ENCODE measurements around the gene CELF2. TPM values are rescaled to one million over a fixed set of nuclear protein-coding genes. Genes with fewer than 3 reads are reported as not detected.

CELF2 gene
- polyA plus RNA-seq, 1 experiment, result 24.7 TPM

DNA sequence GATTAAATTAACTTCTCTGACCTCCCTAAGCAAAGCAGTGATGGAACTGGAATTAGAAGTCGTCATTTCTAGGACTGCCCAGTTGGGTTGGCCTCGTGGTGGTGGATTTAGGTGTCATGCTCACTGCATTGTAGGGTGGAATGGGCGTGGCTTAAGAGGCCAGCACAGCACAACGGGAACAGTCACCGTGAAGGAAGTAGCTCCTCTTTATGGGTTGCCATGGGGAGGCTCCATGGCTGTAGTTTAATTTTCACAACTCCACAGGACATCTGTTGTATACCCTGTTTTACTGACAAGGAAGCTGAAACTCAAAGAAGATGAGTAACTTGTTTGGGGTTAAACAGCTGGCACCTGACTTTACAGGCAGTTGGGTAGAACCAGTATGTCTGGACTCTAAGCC lies 208.3 kb downstream of the CELF2 start:
- CTCF ChIA-PET, result no interaction called here

GRCh38 chr10:11227103-11227502 lies 209.4 kb downstream of the CELF2 start:
- Histone ChIP-seq H3K9me3 (ENCODE audit: control insufficient read depth, insufficient read depth, low read length) (no peaks in the 10 kb centered on the region; the same call in 1 of the 2 replicates), H3K4me3 (ENCODE audit: low read depth, low read length) (no peak overlapping the region), H3K27me3 (ENCODE audit: control insufficient read depth, insufficient read depth, low read length) (no peaks in the 10 kb centered on the region), H3K27ac (ENCODE audit: low read depth, low read length) (no peak overlapping the region)
- TF ChIP-seq, protein P1, sequence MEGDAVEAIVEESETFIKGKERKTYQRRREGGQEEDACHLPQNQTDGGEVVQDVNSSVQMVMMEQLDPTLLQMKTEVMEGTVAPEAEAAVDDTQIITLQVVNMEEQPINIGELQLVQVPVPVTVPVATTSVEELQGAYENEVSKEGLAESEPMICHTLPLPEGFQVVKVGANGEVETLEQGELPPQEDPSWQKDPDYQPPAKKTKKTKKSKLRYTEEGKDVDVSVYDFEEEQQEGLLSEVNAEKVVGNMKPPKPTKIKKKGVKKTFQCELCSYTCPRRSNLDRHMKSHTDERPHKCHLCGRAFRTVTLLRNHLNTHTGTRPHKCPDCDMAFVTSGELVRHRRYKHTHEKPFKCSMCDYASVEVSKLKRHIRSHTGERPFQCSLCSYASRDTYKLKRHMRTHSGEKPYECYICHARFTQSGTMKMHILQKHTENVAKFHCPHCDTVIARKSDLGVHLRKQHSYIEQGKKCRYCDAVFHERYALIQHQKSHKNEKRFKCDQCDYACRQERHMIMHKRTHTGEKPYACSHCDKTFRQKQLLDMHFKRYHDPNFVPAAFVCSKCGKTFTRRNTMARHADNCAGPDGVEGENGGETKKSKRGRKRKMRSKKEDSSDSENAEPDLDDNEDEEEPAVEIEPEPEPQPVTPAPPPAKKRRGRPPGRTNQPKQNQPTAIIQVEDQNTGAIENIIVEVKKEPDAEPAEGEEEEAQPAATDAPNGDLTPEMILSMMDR (IDR thresholded peaks at IDR 0.05; ENCODE audit: low read depth, low read length), result no peak
- CTCF ChIA-PET, result interaction anchor here (1.0 kb wide), 1 partner anchor 43 kb away, joined by 3 read pairs; no protein-coding TSS in a partner anchor
- POLR2A ChIA-PET, result no interaction called here
- DNase-seq (ENCODE audit: low read depth, low spot score), result no peak

More for the DNA sequence above, 208.3 kb downstream of the CELF2 start:
- no peak overlapping the region for H3K4me3 ChIP-seq (ENCODE audit: low read depth, low read length)
- no peaks in the 10 kb centered on the region; the same call in 1 of the 2 replicates for H3K9me3 ChIP-seq (ENCODE audit: control insufficient read depth, insufficient read depth, low read length)
- POLR2A ChIA-PET, result no interaction called here
- no peaks in the 10 kb centered on the region for H3K27me3 ChIP-seq (ENCODE audit: control insufficient read depth, insufficient read depth, low read length)
- no peak overlapping the region for H3K27ac ChIP-seq (ENCODE audit: low read depth, low read length)
- TF ChIP-seq, protein P1 (IDR thresholded peaks at IDR 0.05; ENCODE audit: low read depth, low read length), result no peak
- DNase-seq (ENCODE audit: low read depth, low spot score), result no peak

DNA sequence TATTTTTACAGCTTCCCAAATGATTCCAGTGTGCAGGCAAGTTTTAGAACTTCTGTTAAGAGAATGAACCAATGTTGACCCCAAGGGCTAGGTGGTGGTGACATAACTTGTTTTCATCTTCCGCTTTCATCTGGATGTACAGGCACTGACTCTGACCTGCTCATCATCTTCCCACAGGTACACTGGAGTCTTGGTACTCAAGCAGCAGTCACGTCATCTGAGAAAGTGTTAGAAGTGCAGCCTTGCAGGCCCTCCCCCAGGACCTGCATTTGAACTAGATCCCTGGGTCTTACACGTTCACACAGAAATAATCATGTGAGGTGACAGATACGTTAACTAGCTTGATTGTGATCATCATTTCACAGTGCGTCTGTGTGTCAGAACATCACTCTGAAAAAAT lies 212.2 kb downstream of the CELF2 start:
- ChIA-PET CTCF (no interaction called here), POLR2A (interaction anchor here (0.6 kb wide), 1 partner anchor 476 kb away, joined by 3 read pairs; no protein-coding TSS in a partner anchor)
- H3K4me3 ChIP-seq (ENCODE audit: low read depth, low read length), result no peak overlapping the region
- TF ChIP-seq, protein P1 (IDR thresholded peaks at IDR 0.05; ENCODE audit: low read depth, low read length), result no peak
- DNase-seq (ENCODE audit: low read depth, low spot score), result no peak
- no peaks in the 10 kb centered on the region; the same call in 1 of the 2 replicates for H3K9me3 ChIP-seq (ENCODE audit: control insufficient read depth, insufficient read depth, low read length)
- no peaks in the 10 kb centered on the region for H3K27me3 ChIP-seq (ENCODE audit: control insufficient read depth, insufficient read depth, low read length)
- H3K27ac ChIP-seq (ENCODE audit: low read depth, low read length), result no peak overlapping the region

DNA sequence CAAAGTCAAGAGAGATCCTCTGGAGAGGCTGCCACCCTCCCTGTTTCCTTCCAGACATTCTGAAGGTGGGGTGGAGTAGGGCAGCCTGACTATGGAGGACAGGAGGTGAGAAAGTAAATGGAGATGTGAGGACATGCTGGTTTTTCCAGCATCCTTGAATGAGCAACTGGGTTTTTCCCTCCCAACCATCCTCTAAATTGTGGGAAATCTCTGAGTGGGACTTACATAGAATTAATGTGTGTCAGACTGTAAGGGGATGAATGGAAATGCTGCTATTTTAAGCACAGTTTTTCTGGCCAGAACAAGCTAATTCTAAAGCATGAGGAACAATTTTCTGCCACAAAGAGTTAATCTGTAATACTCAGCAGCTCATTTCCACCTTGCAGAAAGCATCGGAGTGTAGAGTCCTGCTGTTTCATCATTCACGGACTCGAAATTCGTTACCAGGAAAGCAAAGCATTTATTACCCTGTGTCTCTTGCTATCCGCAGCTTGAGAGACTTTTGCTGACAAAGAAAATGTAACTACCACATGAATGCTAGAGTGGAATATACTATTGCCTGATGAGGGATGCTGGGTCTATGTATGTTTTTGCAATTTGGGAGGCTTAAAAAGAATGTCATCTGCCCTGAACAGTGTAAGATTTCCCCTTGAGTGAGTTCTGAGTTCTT lies 213.0 kb downstream of the CELF2 start:
- Histone ChIP-seq H3K27me3 (ENCODE audit: control insufficient read depth, insufficient read depth, low read length) (no peaks in the 10 kb centered on the region), H3K9me3 (ENCODE audit: control insufficient read depth, insufficient read depth, low read length) (no peaks in the 10 kb centered on the region; the same call in 1 of the 2 replicates), H3K27ac (ENCODE audit: low read depth, low read length) (no peak overlapping the region), H3K4me3 (ENCODE audit: low read depth, low read length) (no peak overlapping the region)
- CTCF ChIA-PET, result no interaction called here
- POLR2A ChIA-PET, result interaction anchor here (0.6 kb wide), 1 partner anchor 477 kb away, joined by 3 read pairs; no protein-coding TSS in a partner anchor
- DNase-seq (ENCODE audit: low read depth, low spot score), result no peak
- TF ChIP-seq, protein P1 (IDR thresholded peaks at IDR 0.05; ENCODE audit: low read depth, low read length), result no peak

GRCh38 chr10:11231285-11231684 lies 213.6 kb downstream of the CELF2 start:
- no peak overlapping the region for H3K27ac ChIP-seq (ENCODE audit: low read depth, low read length)
- CTCF ChIA-PET, result interaction anchor here (0.7 kb wide), 2 partner anchors 12 to 822 kb away, joined by 7 to 9 read pairs; no protein-coding TSS in a partner anchor
- POLR2A ChIA-PET, result no interaction called here
- H3K9me3 ChIP-seq (ENCODE audit: control insufficient read depth, insufficient read depth, low read length), result no peaks in the 10 kb centered on the region; the same call in 1 of the 2 replicates
- no peak for DNase-seq (ENCODE audit: low read depth, low spot score)
- no peaks in the 10 kb centered on the region for H3K27me3 ChIP-seq (ENCODE audit: control insufficient read depth, insufficient read depth, low read length)
- TF ChIP-seq, protein P1 (IDR thresholded peaks at IDR 0.05; ENCODE audit: low read depth, low read length), result no peak
- no peak overlapping the region for H3K4me3 ChIP-seq (ENCODE audit: low read depth, low read length)

Data from AG04450 (cell line).